Nephron (organoid): ENCODE measurements around the gene EPHB2.

Experiments
- H3K27ac Mint-ChIP-seq, 3 experiments: 2 replicates each; pipeline ENCODE4 v1.8.0; 2020; ENCODE audit warnings: mixed read lengths in 3 of 3, mild to moderate bottlenecking in 2 of 3, moderate library complexity in 1 of 3
- H3K27me3 Mint-ChIP-seq: 2 replicates; pipeline ENCODE4 v1.8.0; 2021; ENCODE audit warnings: low read depth, mild to moderate bottlenecking, moderate library complexity, mixed read lengths
- H3K36me3 Mint-ChIP-seq: 2 replicates; pipeline ENCODE4 v1.8.0; 2020; ENCODE audit warnings: low read depth, mixed read lengths
- H3K4me1 Mint-ChIP-seq: 2 replicates; pipeline ENCODE4 v1.8.0; 2020; ENCODE audit warnings: mixed read lengths
- H3K4me3 Mint-ChIP-seq, 3 experiments: 2 replicates each; pipeline ENCODE4 v1.8.0; 2020; ENCODE audit warnings: mild to moderate bottlenecking in 3 of 3, mixed read lengths in 3 of 3, moderate library complexity in 2 of 3
- H3K9me3 Mint-ChIP-seq: 2 replicates; pipeline ENCODE4 v1.8.0; 2020; ENCODE audit warnings: mixed read lengths
- CTCF ChIP-seq, 3 experiments: fragments of 200-600 bp; sonication (generic); IDR thresholded peaks; one replicate each; pipeline ENCODE4 v1.5.0; 2021; ENCODE audit warnings: antibody characterized with exemption in 3 of 3; ENCODE audit not compliant: unreplicated experiment in 3 of 3

Gene EPHB2

GRCh38 chr1:22753481-22753971 lies 42.9 kb downstream of the EPHB2 start:
- no peaks in the 10 kb centered on the region for H3K9me3 Mint-ChIP-seq
- peaks cover 43% of the 10 kb centered on the region for H3K4me1 Mint-ChIP-seq
- no peak for TF ChIP-seq CTCF (IDR thresholded peaks at IDR 0.05; ENCODE audit: unreplicated experiment in 3 of 3)
- peaks cover 8% of the 10 kb centered on the region for H3K27me3 Mint-ChIP-seq
- H3K27ac Mint-ChIP-seq: peak overlapping the region; percentile 85 to 98 (median 97)
- peak overlapping the region in 1 of 3 experiments; percentile 46 for H3K4me3 Mint-ChIP-seq
- no peaks in the 10 kb centered on the region for H3K36me3 Mint-ChIP-seq

- Mint-ChIP-seq H3K4me3 (no peak overlapping the region), H3K36me3 (no peaks in the 10 kb centered on the region)
- TF ChIP-seq CTCF (IDR thresholded peaks at IDR 0.05; ENCODE audit: unreplicated experiment in 3 of 3): no peak
Observed at GRCh38 chr1:22754106-22754768, 43.6 kb downstream of the EPHB2 start.

GRCh38 chr1:22754824-22755223 lies 44.2 kb downstream of the EPHB2 start:
- Mint-ChIP-seq H3K4me3 (no peak overlapping the region), H3K9me3 (no peaks in the 10 kb centered on the region), H3K36me3 (no peaks in the 10 kb centered on the region), H3K27ac (peak overlapping the region; percentile 24 to 48 (median 41)), H3K4me1 (peaks cover 43% of the 10 kb centered on the region), H3K27me3 (peaks cover 17% of the 10 kb centered on the region)
- TF ChIP-seq CTCF (IDR thresholded peaks at IDR 0.05; ENCODE audit: unreplicated experiment in 3 of 3): no peak

More at GRCh38 chr1:22754106-22754768, 43.6 kb downstream of the EPHB2 start:
- peak overlapping the region; percentile 85 to 98 (median 97) for H3K27ac Mint-ChIP-seq
- peaks cover 15% of the 10 kb centered on the region for H3K27me3 Mint-ChIP-seq
- no peaks in the 10 kb centered on the region for H3K9me3 Mint-ChIP-seq
- peaks cover 43% of the 10 kb centered on the region for H3K4me1 Mint-ChIP-seq

GRCh38 chr1:22755641-22756040 lies 45.0 kb downstream of the EPHB2 start:
- no peak for TF ChIP-seq CTCF (IDR thresholded peaks at IDR 0.05; ENCODE audit: unreplicated experiment in 3 of 3)
- Mint-ChIP-seq H3K27ac (peak overlapping the region; percentile 5 to 42 (median 24)), H3K4me1 (peaks cover 37% of the 10 kb centered on the region), H3K27me3 (peaks cover 17% of the 10 kb centered on the region), H3K9me3 (no peaks in the 10 kb centered on the region), H3K36me3 (no peaks in the 10 kb centered on the region), H3K4me3 (no peak overlapping the region)

GRCh38 chr1:22756125-22756735 lies 45.6 kb downstream of the EPHB2 start:
- H3K27ac Mint-ChIP-seq: peak overlapping the region; percentile 5 to 49 (median 42)
- H3K36me3 Mint-ChIP-seq: no peaks in the 10 kb centered on the region
- no peaks in the 10 kb centered on the region for H3K9me3 Mint-ChIP-seq
- TF ChIP-seq CTCF (IDR thresholded peaks at IDR 0.05; ENCODE audit: unreplicated experiment in 3 of 3): no peak
- peaks cover 17% of the 10 kb centered on the region for H3K27me3 Mint-ChIP-seq
- H3K4me1 Mint-ChIP-seq: peaks cover 38% of the 10 kb centered on the region
- no peak overlapping the region for H3K4me3 Mint-ChIP-seq
